MM.1S (cell line): ENCODE results near the gene FEN1.

ENCODE experiments used
- DNase-seq: peaks from one replicate; pipeline ENCODE4 v3.0.0-alpha.2; 2015
- H2AFZ ChIP-seq: fragments of 300-600 bp; sonication (generic); 2 replicates; pipeline ENCODE4 v1.6.0; 2016; ENCODE audit warnings: antibody characterized with exemption, low read length
- H3F3A ChIP-seq: fragments of 300-600 bp; sonication (generic); 2 replicates; pipeline ENCODE4 v1.6.1; 2016; ENCODE audit warnings: mild to moderate bottlenecking, antibody characterized with exemption, low read length, moderate library complexity, mixed read lengths; ENCODE audit not compliant: insufficient read depth
- H3K27ac ChIP-seq: fragments of 300-600 bp; sonication (generic); 2 replicates; pipeline ENCODE4 v1.5.1; 2016; ENCODE audit warnings: mild to moderate bottlenecking, low read length
- H3K27me3 ChIP-seq: fragments of 300-600 bp; sonication (generic); replicated peaks from 2 replicates; pipeline ENCODE4 v1.6.0; 2016; ENCODE audit warnings: low read length; ENCODE audit not compliant: insufficient read depth
- H3K36me3 ChIP-seq: fragments of 300-600 bp; sonication (generic); replicated peaks from 2 replicates; pipeline ENCODE4 v1.6.1; 2016; ENCODE audit warnings: mild to moderate bottlenecking, low read length, mixed read lengths; ENCODE audit not compliant: insufficient read depth
- H3K4me1 ChIP-seq: fragments of 300-600 bp; sonication (generic); 2 replicates; pipeline ENCODE4 v1.6.1; 2016; ENCODE audit warnings: low read length, mixed read lengths
- H3K4me2 ChIP-seq: fragments of 300-600 bp; sonication (generic); 2 replicates; pipeline ENCODE4 v1.6.0; 2016; ENCODE audit warnings: low read depth, low read length
- H3K4me3 ChIP-seq: fragments of 300-600 bp; sonication (generic); 2 replicates; pipeline ENCODE4 v1.5.1; 2016; ENCODE audit warnings: low read length, mixed read lengths
- H3K79me2 ChIP-seq: fragments of 300-600 bp; sonication (generic); 2 replicates; pipeline ENCODE4 v1.6.1; 2016; ENCODE audit warnings: mixed run types, low read length, mixed read lengths
- H3K9ac ChIP-seq: fragments of 300-600 bp; sonication (generic); 2 replicates; pipeline ENCODE4 v1.6.1; 2016; ENCODE audit warnings: low read length, mixed read lengths
- H3K9me2 ChIP-seq: fragments of 300-600 bp; sonication (generic); replicated peaks from 2 replicates; pipeline ENCODE4 v1.6.1; 2016; ENCODE audit warnings: mild to moderate bottlenecking, low read length, mixed read lengths; ENCODE audit not compliant: insufficient read depth
- H3K9me3 ChIP-seq: fragments of 300-600 bp; sonication (generic); replicated peaks from 2 replicates; pipeline ENCODE4 v1.6.1; 2016; ENCODE audit warnings: mild to moderate bottlenecking, low read length, mixed read lengths; ENCODE audit not compliant: insufficient read depth
- H4K20me1 ChIP-seq: fragments of 300-600 bp; sonication (generic); 2 replicates; pipeline ENCODE4 v1.6.1; 2016; ENCODE audit warnings: mild to moderate bottlenecking, low read length, moderate library complexity, mixed read lengths; ENCODE audit not compliant: insufficient read depth
- EZH2 ChIP-seq: fragments of 300-600 bp; sonication (generic); optimal IDR thresholded peaks from 2 replicates; pipeline ENCODE3; 2017; ENCODE audit warnings: low read depth, mild to moderate bottlenecking, antibody characterized with exemption, low read length, mixed read lengths
- EZH2phosphoT487 ChIP-seq: fragments of 300-600 bp; sonication (generic); IDR thresholded peaks from 2 replicates; pipeline ENCODE4 v1.6.1; 2018; ENCODE audit warnings: antibody characterized with exemption, low read length
- TF ChIP-seq, protein P1 (sequence below): fragments of 300-600 bp; sonication (generic); IDR thresholded peaks from 2 replicates; pipeline ENCODE4 v1.5.1; 2016; ENCODE audit warnings: antibody characterized with exemption, low read length, mixed read lengths

FEN1 gene

DNA sequence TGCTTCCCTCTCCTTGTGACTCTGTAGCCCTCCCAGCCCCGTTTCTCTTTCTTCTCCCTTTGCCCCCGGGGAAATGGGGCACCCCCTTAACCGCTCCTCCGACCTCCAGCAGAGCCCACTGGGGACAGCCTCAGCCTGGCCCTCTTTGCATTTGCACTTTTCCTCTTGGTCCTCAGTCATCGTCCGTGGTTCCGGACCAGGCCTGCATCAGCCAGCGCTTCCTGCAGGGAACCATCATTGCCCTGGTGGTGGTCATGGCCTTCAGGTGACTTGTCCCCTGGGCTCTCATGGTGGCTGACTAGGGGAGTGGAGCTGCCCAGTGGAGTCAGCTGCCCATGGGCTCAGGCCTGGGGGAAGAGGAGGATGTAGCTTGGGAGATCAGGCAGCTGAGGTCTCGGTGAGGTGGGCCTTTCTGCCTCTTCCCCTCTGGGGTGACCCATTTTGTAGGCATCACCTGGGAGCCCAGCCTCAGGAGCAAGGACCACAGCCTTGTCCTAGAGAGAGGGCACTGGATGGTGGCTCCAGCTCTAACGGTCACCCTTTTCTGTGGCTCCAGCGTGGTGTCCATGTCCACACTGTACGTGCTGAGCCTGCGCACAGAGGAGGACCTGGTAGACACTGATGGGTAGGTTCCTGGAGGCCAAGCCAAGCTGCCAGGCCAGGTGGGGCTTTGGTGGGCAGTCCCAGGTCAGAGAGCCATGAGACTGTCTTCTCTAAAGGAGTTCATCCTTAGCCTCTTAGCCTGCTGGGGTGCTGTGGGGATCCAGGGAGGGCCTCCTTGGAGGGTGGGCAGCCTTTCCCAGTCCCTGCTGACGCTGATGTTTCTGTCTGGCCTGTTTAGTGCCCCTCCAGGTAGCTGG, 12.8 kb upstream of the FEN1 start:
- Histone ChIP-seq H3K79me2 (no peaks in the 10 kb centered on the region), H3F3A (no peaks in the 10 kb centered on the region), H3K4me1 (no peaks in the 10 kb centered on the region), H3K9ac (no peak overlapping the region), H3K27me3 (peaks cover 7% of the 10 kb centered on the region), H3K36me3 (no peaks in the 10 kb centered on the region), H3K4me3 (no peak overlapping the region), H3K9me2 (no peaks in the 10 kb centered on the region), H2AFZ (no peak overlapping the region), H3K27ac (no peak overlapping the region), H4K20me1 (no peaks in the 10 kb centered on the region), H3K4me2 (no peak overlapping the region), H3K9me3 (no peaks in the 10 kb centered on the region)
- TF ChIP-seq EZH2 (no peak), EZH2phosphoT487 (no peak)
- TF ChIP-seq, protein P1, sequence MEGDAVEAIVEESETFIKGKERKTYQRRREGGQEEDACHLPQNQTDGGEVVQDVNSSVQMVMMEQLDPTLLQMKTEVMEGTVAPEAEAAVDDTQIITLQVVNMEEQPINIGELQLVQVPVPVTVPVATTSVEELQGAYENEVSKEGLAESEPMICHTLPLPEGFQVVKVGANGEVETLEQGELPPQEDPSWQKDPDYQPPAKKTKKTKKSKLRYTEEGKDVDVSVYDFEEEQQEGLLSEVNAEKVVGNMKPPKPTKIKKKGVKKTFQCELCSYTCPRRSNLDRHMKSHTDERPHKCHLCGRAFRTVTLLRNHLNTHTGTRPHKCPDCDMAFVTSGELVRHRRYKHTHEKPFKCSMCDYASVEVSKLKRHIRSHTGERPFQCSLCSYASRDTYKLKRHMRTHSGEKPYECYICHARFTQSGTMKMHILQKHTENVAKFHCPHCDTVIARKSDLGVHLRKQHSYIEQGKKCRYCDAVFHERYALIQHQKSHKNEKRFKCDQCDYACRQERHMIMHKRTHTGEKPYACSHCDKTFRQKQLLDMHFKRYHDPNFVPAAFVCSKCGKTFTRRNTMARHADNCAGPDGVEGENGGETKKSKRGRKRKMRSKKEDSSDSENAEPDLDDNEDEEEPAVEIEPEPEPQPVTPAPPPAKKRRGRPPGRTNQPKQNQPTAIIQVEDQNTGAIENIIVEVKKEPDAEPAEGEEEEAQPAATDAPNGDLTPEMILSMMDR = no peak
- DNase-seq = no peak

DNA sequence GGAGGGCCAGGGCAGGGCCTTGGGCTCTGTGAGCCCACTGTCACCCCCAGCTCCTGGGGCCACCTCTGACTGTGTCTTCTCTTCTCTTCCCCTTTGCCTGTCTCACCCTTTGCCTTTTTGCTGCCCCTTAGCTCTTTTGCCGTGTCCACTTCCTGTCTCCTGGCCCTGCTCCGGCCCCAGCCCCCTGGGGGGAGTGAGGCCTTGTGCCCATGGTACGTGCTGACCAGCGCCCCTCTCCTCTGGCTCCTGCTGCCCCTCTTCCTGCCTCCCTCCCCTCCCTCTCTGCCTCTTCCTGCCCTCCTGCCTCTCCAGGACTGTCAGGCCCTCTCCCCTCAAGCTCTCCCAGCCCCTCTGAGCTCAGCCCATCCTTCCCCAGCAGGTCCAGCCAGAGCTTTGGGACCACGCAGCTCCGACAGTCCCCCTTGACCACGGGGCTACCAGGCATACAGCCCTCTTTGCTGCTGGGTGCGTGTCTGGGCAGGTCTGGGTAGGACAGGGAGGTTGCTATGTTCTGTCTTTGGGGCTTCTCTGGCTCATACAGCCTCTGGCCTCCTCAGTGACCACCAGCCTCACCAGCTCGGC, 12.0 kb upstream of the FEN1 start:
- DNase-seq = no peak
- no peaks in the 10 kb centered on the region for H3K27me3 ChIP-seq
- no peaks in the 10 kb centered on the region for H4K20me1 ChIP-seq
- H3K79me2 ChIP-seq = no peaks in the 10 kb centered on the region
- H3K9ac ChIP-seq = no peak overlapping the region
- no peak overlapping the region for H3K4me2 ChIP-seq
- TF ChIP-seq, protein P1 = no peak
- TF ChIP-seq EZH2phosphoT487 = no peak
- no peak for TF ChIP-seq EZH2
- H3K27ac ChIP-seq = no peak overlapping the region
- no peak overlapping the region for H3K4me3 ChIP-seq
- no peaks in the 10 kb centered on the region for H3K9me3 ChIP-seq
- H3K4me1 ChIP-seq = no peaks in the 10 kb centered on the region
- no peaks in the 10 kb centered on the region for H3F3A ChIP-seq
- H3K9me2 ChIP-seq = no peaks in the 10 kb centered on the region
- no peak overlapping the region for H2AFZ ChIP-seq
- H3K36me3 ChIP-seq = no peaks in the 10 kb centered on the region

DNA sequence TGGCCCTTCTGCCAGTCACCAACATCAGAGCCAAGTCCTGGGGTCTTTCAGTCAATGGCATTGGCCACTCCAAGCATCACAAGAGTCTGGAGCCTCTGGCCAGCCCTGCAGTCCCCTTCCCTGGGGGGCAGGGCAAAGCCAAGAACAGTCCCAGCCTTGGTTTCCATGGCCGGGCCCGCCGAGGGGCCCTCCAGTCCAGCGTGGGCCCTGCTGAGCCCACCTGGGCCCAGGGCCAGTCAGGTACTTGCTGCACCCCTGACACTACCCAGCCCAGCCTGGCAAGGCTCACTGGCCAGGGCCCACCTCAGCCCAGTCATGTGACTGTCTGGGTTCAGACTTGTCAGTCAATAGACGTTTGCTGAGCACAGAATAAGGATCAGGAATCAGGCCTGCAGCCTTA, 11.1 kb upstream of the FEN1 start:
- Histone ChIP-seq H3K4me3 (no peak overlapping the region), H3K79me2 (no peaks in the 10 kb centered on the region), H3K4me2 (no peak overlapping the region), H3K9me2 (no peaks in the 10 kb centered on the region), H3K9ac (no peak overlapping the region), H2AFZ (no peak overlapping the region), H3F3A (no peaks in the 10 kb centered on the region), H3K27me3 (no peaks in the 10 kb centered on the region), H3K27ac (no peak overlapping the region), H3K9me3 (no peaks in the 10 kb centered on the region), H4K20me1 (no peaks in the 10 kb centered on the region), H3K36me3 (no peaks in the 10 kb centered on the region), H3K4me1 (no peaks in the 10 kb centered on the region)
- DNase-seq = no peak
- TF ChIP-seq, protein P1 = no peak
- TF ChIP-seq EZH2phosphoT487 = no peak
- no peak for TF ChIP-seq EZH2
